ENCODE measurements around the gene FSTL5. TPM values are rescaled to one million over a fixed set of nuclear protein-coding genes. Genes with fewer than 3 reads are reported as not detected.

Gene FSTL5
- polyA plus RNA-seq, 1 donor from 2014 or later, result not detected

GRCh38 chr4:161601011-161601410, 562.8 kb downstream of the FSTL5 start:
- Mint-ChIP-seq H3K36me3 (no peaks in the 10 kb centered on the region), H3K4me3 (no peak overlapping the region), H3K27ac (no peak overlapping the region), H3K27me3 (no peaks in the 10 kb centered on the region), H3K9me3 (peaks cover 2 to 6% (median 6%) of the 10 kb centered on the region in 3 donors), H3K4me1 (no peaks in the 10 kb centered on the region)

GRCh38 chr4:161595230-161595771, 568.5 kb downstream of the FSTL5 start:
- Mint-ChIP-seq H3K27ac (no peak overlapping the region), H3K9me3 (peaks cover 0 to 7% (median 2%) of the 10 kb centered on the region in 3 donors), H3K4me1 (no peaks in the 10 kb centered on the region), H3K4me3 (no peak overlapping the region), H3K27me3 (no peaks in the 10 kb centered on the region), H3K36me3 (no peaks in the 10 kb centered on the region)

- Mint-ChIP-seq H3K27me3 (no peaks in the 10 kb centered on the region), H3K27ac (no peak overlapping the region), H3K4me1 (no peaks in the 10 kb centered on the region), H3K9me3 (peaks cover 2 to 8% (median 3%) of the 10 kb centered on the region in 3 donors), H3K36me3 (no peaks in the 10 kb centered on the region), H3K4me3 (no peak overlapping the region)
These were observed 578.8 kb downstream of the FSTL5 start for GRCh38 chr4:161585011-161585410.

GRCh38 chr4:161583549-161583948, 580.3 kb downstream of the FSTL5 start:
- no peaks in the 10 kb centered on the region for H3K36me3 Mint-ChIP-seq
- no peaks in the 10 kb centered on the region for H3K27me3 Mint-ChIP-seq
- no peaks in the 10 kb centered on the region for H3K4me1 Mint-ChIP-seq
- H3K4me3 Mint-ChIP-seq, result no peak overlapping the region
- no peak overlapping the region for H3K27ac Mint-ChIP-seq
- H3K9me3 Mint-ChIP-seq, result peaks cover 2 to 3% (median 3%) of the 10 kb centered on the region in 3 donors

- H3K27me3 Mint-ChIP-seq, result no peaks in the 10 kb centered on the region
- peaks cover 2 to 3% (median 3%) of the 10 kb centered on the region in 3 donors for H3K9me3 Mint-ChIP-seq
- H3K4me1 Mint-ChIP-seq, result no peaks in the 10 kb centered on the region
- no peaks in the 10 kb centered on the region for H3K36me3 Mint-ChIP-seq
- no peak overlapping the region for H3K4me3 Mint-ChIP-seq
- H3K27ac Mint-ChIP-seq, result no peak overlapping the region
These were observed 582.3 kb downstream of the FSTL5 start for GRCh38 chr4:161581262-161582230.

- Mint-ChIP-seq H3K36me3 (no peaks in the 10 kb centered on the region), H3K9me3 (peaks cover 0 to 8% (median 7%) of the 10 kb centered on the region in 3 donors), H3K4me3 (no peak overlapping the region), H3K27me3 (no peaks in the 10 kb centered on the region), H3K27ac (no peak overlapping the region), H3K4me1 (no peaks in the 10 kb centered on the region)
These were observed 586.1 kb downstream of the FSTL5 start for GRCh38 chr4:161577579-161578301.

- no peaks in the 10 kb centered on the region for H3K27me3 Mint-ChIP-seq
These were observed 590.0 kb downstream of the FSTL5 start for GRCh38 chr4:161573836-161574235.

GRCh38 chr4:161564230-161564834, 599.5 kb downstream of the FSTL5 start:
- no peaks in the 10 kb centered on the region for H3K4me1 Mint-ChIP-seq
- H3K36me3 Mint-ChIP-seq, result no peaks in the 10 kb centered on the region
- peaks cover 0 to 14% (median 0%) of the 10 kb centered on the region in 3 donors for H3K9me3 Mint-ChIP-seq
- no peak overlapping the region for H3K27ac Mint-ChIP-seq
- no peak overlapping the region for H3K4me3 Mint-ChIP-seq
- no peaks in the 10 kb centered on the region for H3K27me3 Mint-ChIP-seq

More at GRCh38 chr4:161573836-161574235, 590.0 kb downstream of the FSTL5 start:
- peaks cover 4 to 7% (median 7%) of the 10 kb centered on the region in 3 donors for H3K9me3 Mint-ChIP-seq
- H3K27ac Mint-ChIP-seq, result no peak overlapping the region
- no peak overlapping the region for H3K4me3 Mint-ChIP-seq
- no peaks in the 10 kb centered on the region for H3K4me1 Mint-ChIP-seq
- H3K36me3 Mint-ChIP-seq, result no peaks in the 10 kb centered on the region

- Mint-ChIP-seq H3K27me3 (no peaks in the 10 kb centered on the region), H3K9me3 (peaks cover 0 to 2% (median under 1%) of the 10 kb centered on the region in 3 donors), H3K4me3 (no peak overlapping the region), H3K36me3 (no peaks in the 10 kb centered on the region), H3K4me1 (no peaks in the 10 kb centered on the region), H3K27ac (no peak overlapping the region)
These were observed 607.8 kb downstream of the FSTL5 start for GRCh38 chr4:161555689-161556660.

- Mint-ChIP-seq H3K27me3 (no peaks in the 10 kb centered on the region), H3K4me1 (no peaks in the 10 kb centered on the region), H3K36me3 (no peaks in the 10 kb centered on the region), H3K9me3 (peaks cover 0 to 2% (median 0%) of the 10 kb centered on the region in 3 donors), H3K27ac (no peak overlapping the region), H3K4me3 (no peak overlapping the region)
These were observed 609.3 kb downstream of the FSTL5 start for GRCh38 chr4:161554372-161554990.

GRCh38 chr4:161546902-161547301, 616.9 kb downstream of the FSTL5 start:
- no peak overlapping the region for H3K4me3 Mint-ChIP-seq
- no peaks in the 10 kb centered on the region for H3K36me3 Mint-ChIP-seq
- H3K9me3 Mint-ChIP-seq, result peaks cover 0 to 7% (median 3%) of the 10 kb centered on the region in 3 donors
- H3K4me1 Mint-ChIP-seq, result no peaks in the 10 kb centered on the region
- no peak overlapping the region for H3K27ac Mint-ChIP-seq
- no peaks in the 10 kb centered on the region for H3K27me3 Mint-ChIP-seq

- Mint-ChIP-seq H3K4me3 (no peak overlapping the region), H3K36me3 (peaks cover 1% of the 10 kb centered on the region), H3K9me3 (peaks cover 0 to 9% (median 1%) of the 10 kb centered on the region in 3 donors), H3K27me3 (no peaks in the 10 kb centered on the region), H3K4me1 (no peaks in the 10 kb centered on the region), H3K27ac (no peak overlapping the region)
These were observed 623.5 kb downstream of the FSTL5 start for GRCh38 chr4:161540265-161540664.

GRCh38 chr4:161538941-161539340, 624.9 kb downstream of the FSTL5 start:
- Mint-ChIP-seq H3K4me3 (no peak overlapping the region), H3K4me1 (no peaks in the 10 kb centered on the region), H3K36me3 (peaks cover 1% of the 10 kb centered on the region), H3K27ac (no peak overlapping the region), H3K27me3 (no peaks in the 10 kb centered on the region), H3K9me3 (peaks cover 1 to 15% (median 1%) of the 10 kb centered on the region in 3 donors)
